Measurements from ENCODE around the gene CCDC92.

DNA sequence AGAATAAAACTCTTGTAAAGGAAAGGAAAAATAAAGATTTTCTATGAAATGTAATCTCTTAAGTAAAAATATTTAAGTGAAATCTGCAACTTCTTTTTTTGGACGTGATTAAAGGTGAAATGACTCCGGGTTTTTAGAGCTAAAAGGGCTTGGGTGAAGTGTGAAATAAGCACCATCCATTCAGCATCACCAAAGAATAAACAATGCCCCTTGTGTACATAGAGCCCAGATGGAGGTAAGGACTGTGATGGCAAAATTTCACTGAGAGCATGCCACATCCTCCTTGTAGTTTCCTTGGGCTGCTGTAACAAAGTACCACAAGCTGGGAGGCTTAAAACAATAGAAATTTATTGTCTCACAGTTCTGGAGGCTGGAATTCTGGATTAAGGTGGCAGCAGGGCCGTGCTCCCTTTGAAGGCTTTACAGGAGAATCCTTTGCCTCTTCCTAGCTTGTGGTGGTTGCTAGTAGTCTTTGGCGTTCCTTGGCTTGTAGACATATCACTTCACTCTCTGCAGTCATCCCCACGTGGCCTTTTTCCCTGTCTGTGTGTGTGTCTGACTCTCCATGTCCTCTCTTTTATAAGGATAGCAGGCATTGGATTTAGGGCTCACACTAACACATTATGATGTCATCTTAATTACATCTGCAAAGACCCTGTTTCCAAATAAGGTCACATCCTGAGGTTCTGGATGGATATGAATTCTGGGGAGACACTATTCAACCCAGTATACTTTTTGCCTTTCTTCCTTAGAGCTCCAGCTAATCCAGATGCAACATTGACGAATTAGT, 24.6 kb upstream of the CCDC92 start:
- TF ChIP-seq, protein P1, sequence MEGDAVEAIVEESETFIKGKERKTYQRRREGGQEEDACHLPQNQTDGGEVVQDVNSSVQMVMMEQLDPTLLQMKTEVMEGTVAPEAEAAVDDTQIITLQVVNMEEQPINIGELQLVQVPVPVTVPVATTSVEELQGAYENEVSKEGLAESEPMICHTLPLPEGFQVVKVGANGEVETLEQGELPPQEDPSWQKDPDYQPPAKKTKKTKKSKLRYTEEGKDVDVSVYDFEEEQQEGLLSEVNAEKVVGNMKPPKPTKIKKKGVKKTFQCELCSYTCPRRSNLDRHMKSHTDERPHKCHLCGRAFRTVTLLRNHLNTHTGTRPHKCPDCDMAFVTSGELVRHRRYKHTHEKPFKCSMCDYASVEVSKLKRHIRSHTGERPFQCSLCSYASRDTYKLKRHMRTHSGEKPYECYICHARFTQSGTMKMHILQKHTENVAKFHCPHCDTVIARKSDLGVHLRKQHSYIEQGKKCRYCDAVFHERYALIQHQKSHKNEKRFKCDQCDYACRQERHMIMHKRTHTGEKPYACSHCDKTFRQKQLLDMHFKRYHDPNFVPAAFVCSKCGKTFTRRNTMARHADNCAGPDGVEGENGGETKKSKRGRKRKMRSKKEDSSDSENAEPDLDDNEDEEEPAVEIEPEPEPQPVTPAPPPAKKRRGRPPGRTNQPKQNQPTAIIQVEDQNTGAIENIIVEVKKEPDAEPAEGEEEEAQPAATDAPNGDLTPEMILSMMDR (IDR thresholded peaks at IDR 0.05), result no peak
- no peak for TF ChIP-seq POLR2A (IDR thresholded peaks at IDR 0.05)

Data from testis (tissue), 2 donors.